Smooth muscle cell (in vitro differentiated cells): ENCODE data around the gene RAPGEF3. TPM values are rescaled to one million over a fixed set of nuclear protein-coding genes. Genes with fewer than 3 reads are reported as not detected.

Experiments used
- DNase-seq: peaks from one replicate; lab custom pipeline; 2025; ENCODE audit not compliant: unreplicated experiment; lab: John Stamatoyannopoulos, UW
- H2AFZ ChIP-seq: fragments of 200-600 bp; sonication (generic); 2 replicates; pipeline ENCODE4 v1.6.0; 2016; ENCODE audit warnings: antibody characterized with exemption, low read depth, mild to moderate bottlenecking
- H3F3A ChIP-seq: fragments of 200-600 bp; sonication (generic); 2 replicates; pipeline ENCODE4 v1.6.0; 2017; ENCODE audit warnings: antibody characterized with exemption, low read depth
- H3K27ac ChIP-seq: fragments of 200-600 bp; sonication (generic); 2 replicates; pipeline ENCODE4 v1.5.1; 2016; ENCODE audit warnings: low read depth, mild to moderate bottlenecking
- H3K27me3 ChIP-seq: fragments of 200-600 bp; sonication (generic); 2 replicates; pipeline ENCODE4 v1.6.1; 2016; ENCODE audit warnings: low read depth, mild to moderate bottlenecking
- H3K36me3 ChIP-seq: fragments of 200-600 bp; sonication (generic); 2 replicates; pipeline ENCODE4 v1.5.1; 2016; ENCODE audit warnings: low read depth
- H3K4me1 ChIP-seq: fragments of 200-600 bp; sonication (generic); 2 replicates; pipeline ENCODE4 v1.5.1; 2016; ENCODE audit warnings: low read depth
- H3K4me2 ChIP-seq: fragments of 200-600 bp; sonication (generic); 2 replicates; pipeline ENCODE4 v1.6.0; 2016; ENCODE audit warnings: mild to moderate bottlenecking
- H3K4me3 ChIP-seq: fragments of 200-600 bp; sonication (generic); 2 replicates; pipeline ENCODE4 v1.5.1; 2016; ENCODE audit warnings: mild to moderate bottlenecking
- H3K79me2 ChIP-seq: fragments of 200-600 bp; sonication (generic); 2 replicates; pipeline ENCODE4 v1.6.0; 2016; ENCODE audit warnings: low read depth, mild to moderate bottlenecking
- H3K9ac ChIP-seq: fragments of 200-600 bp; sonication (generic); 2 replicates; pipeline ENCODE4 v1.6.0; 2016; ENCODE audit warnings: low read depth
- H3K9me3 ChIP-seq: fragments of 200-600 bp; sonication (generic); replicated peaks from 2 replicates; pipeline ENCODE4 v1.5.1; 2016; ENCODE audit warnings: low read depth
- H4K20me1 ChIP-seq: fragments of 200-600 bp; sonication (generic); 2 replicates; pipeline ENCODE4 v1.6.0; 2016; ENCODE audit warnings: low read depth
- WGBS: methylation state at CpG from one replicate; pipeline ENCODE4 v1.1.7; 2016; ENCODE audit warnings: low lambda C conversion rate; 5-methylcytosine and 5-hydroxymethylcytosine counted together
- polyA plus RNA-seq: library from polyadenylated mRNA; unstranded; fragments of >200 nt; fragmentation: Nextera tagmentation; extraction: Ambion mirVana; gene quantifications from 2 replicates; pipeline ENCODE4 v1.2.1, GENCODE V29; 2016
- total RNA-seq: library from RNA; depleted of rRNA; stranded (reverse); fragments of >200 nt; gene quantifications from 2 replicates; pipeline ENCODE4 v1.2.3, GENCODE V29; 2014
- TF ChIP-seq, protein P1 (sequence below): fragments of 200-600 bp; sonication (generic); IDR thresholded peaks from 2 replicates; pipeline ENCODE4 v1.5.1; 2017; ENCODE audit warnings: borderline replicate concordance, mild to moderate bottlenecking, antibody characterized with exemption; ENCODE audit not compliant: insufficient read depth, poor library complexity, severe bottlenecking

The RAPGEF3 gene
- total and polyA plus RNA-seq, 2 experiments from 2014 or later: 1.9 to 5.6 TPM

- no peaks in the 10 kb centered on the region for H3K4me1 ChIP-seq
- H4K20me1 ChIP-seq: peaks cover 31% of the 10 kb centered on the region
- H3K9me3 ChIP-seq: no peaks in the 10 kb centered on the region
- no peak for DNase-seq
- peaks cover 11% of the 10 kb centered on the region for H3K79me2 ChIP-seq
- H3K27me3 ChIP-seq: no peaks in the 10 kb centered on the region
- no peaks in the 10 kb centered on the region for H3K36me3 ChIP-seq
- H3K4me3 ChIP-seq: no peak overlapping the region
- H3F3A ChIP-seq: no peaks in the 10 kb centered on the region
- H2AFZ ChIP-seq: no peak overlapping the region
- TF ChIP-seq, protein P1, sequence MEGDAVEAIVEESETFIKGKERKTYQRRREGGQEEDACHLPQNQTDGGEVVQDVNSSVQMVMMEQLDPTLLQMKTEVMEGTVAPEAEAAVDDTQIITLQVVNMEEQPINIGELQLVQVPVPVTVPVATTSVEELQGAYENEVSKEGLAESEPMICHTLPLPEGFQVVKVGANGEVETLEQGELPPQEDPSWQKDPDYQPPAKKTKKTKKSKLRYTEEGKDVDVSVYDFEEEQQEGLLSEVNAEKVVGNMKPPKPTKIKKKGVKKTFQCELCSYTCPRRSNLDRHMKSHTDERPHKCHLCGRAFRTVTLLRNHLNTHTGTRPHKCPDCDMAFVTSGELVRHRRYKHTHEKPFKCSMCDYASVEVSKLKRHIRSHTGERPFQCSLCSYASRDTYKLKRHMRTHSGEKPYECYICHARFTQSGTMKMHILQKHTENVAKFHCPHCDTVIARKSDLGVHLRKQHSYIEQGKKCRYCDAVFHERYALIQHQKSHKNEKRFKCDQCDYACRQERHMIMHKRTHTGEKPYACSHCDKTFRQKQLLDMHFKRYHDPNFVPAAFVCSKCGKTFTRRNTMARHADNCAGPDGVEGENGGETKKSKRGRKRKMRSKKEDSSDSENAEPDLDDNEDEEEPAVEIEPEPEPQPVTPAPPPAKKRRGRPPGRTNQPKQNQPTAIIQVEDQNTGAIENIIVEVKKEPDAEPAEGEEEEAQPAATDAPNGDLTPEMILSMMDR: no peak
- WGBS: 96% methylated on average over 22 of the region's 22 CpGs
- no peak overlapping the region for H3K27ac ChIP-seq
- H3K9ac ChIP-seq: no peak overlapping the region
- H3K4me2 ChIP-seq: no peak overlapping the region
Measured at GRCh38 chr12:47795814-47796411, 37.2 kb upstream of the RAPGEF3 start.

GRCh38 chr12:47795121-47795813 lies 36.6 kb upstream of the RAPGEF3 start:
- Histone ChIP-seq H3K36me3 (no peaks in the 10 kb centered on the region), H3K27me3 (no peaks in the 10 kb centered on the region), H3K4me1 (no peaks in the 10 kb centered on the region), H3K79me2 (peaks cover 4% of the 10 kb centered on the region), H3K4me2 (no peak overlapping the region), H3K27ac (no peak overlapping the region), H3K9ac (no peak overlapping the region), H3K9me3 (no peaks in the 10 kb centered on the region), H3F3A (no peaks in the 10 kb centered on the region), H2AFZ (no peak overlapping the region), H4K20me1 (peaks cover 25% of the 10 kb centered on the region), H3K4me3 (no peak overlapping the region)
- TF ChIP-seq, protein P1: no peak
- 97% methylated on average over 21 of the region's 21 CpGs for WGBS
- DNase-seq: no peak

- Histone ChIP-seq H3K9me3 (no peaks in the 10 kb centered on the region), H3K4me2 (no peak overlapping the region), H3K79me2 (no peaks in the 10 kb centered on the region), H3K36me3 (no peaks in the 10 kb centered on the region), H4K20me1 (peaks cover 19% of the 10 kb centered on the region), H2AFZ (no peak overlapping the region), H3K4me1 (no peaks in the 10 kb centered on the region), H3F3A (no peaks in the 10 kb centered on the region), H3K27me3 (no peaks in the 10 kb centered on the region), H3K9ac (no peak overlapping the region), H3K27ac (no peak overlapping the region), H3K4me3 (no peak overlapping the region)
- DNase-seq: no peak
- WGBS: 100% methylated on average over 2 of the region's 9 CpGs
- TF ChIP-seq, protein P1: no peak
Measured at GRCh38 chr12:47794679-47795078, 36.0 kb upstream of the RAPGEF3 start.
